Fibroblast of pulmonary artery (primary cell): ENCODE measurements around the gene ELFN1.

Experiments used
- DNase-seq: peaks from one replicate; pipeline ENCODE4 v3.0.0-alpha.2; 2010; ENCODE audit warnings: low read depth
- H3K4me3 ChIP-seq: replicated peaks from 2 replicates; pipeline ENCODE4 v1.5.1; 2011; ENCODE audit warnings: low read depth, mild to moderate bottlenecking, control low read depth, low read length, moderate library complexity
- TF ChIP-seq, protein P1 (sequence below): IDR thresholded peaks from 2 replicates; pipeline ENCODE4 v1.5.1; 2011; ENCODE audit warnings: mild to moderate bottlenecking, control low read depth, low read length, inconsistent platforms; ENCODE audit errors: missing control alignments

The ELFN1 gene

GRCh38 chr7:1637155-1637554, 32.9 kb upstream of the ELFN1 start:
- TF ChIP-seq, protein P1, sequence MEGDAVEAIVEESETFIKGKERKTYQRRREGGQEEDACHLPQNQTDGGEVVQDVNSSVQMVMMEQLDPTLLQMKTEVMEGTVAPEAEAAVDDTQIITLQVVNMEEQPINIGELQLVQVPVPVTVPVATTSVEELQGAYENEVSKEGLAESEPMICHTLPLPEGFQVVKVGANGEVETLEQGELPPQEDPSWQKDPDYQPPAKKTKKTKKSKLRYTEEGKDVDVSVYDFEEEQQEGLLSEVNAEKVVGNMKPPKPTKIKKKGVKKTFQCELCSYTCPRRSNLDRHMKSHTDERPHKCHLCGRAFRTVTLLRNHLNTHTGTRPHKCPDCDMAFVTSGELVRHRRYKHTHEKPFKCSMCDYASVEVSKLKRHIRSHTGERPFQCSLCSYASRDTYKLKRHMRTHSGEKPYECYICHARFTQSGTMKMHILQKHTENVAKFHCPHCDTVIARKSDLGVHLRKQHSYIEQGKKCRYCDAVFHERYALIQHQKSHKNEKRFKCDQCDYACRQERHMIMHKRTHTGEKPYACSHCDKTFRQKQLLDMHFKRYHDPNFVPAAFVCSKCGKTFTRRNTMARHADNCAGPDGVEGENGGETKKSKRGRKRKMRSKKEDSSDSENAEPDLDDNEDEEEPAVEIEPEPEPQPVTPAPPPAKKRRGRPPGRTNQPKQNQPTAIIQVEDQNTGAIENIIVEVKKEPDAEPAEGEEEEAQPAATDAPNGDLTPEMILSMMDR, result no peak
- no peak for DNase-seq
- H3K4me3 ChIP-seq, result no peak overlapping the region

GRCh38 chr7:1638215-1638661, 31.8 kb upstream of the ELFN1 start:
- H3K4me3 ChIP-seq, result no peak overlapping the region
- TF ChIP-seq, protein P1, result no peak
- no peak for DNase-seq

- TF ChIP-seq, protein P1, result no peak
- DNase-seq, result no peak
- no peak overlapping the region for H3K4me3 ChIP-seq
Observed at GRCh38 chr7:1639071-1639470, 31.0 kb upstream of the ELFN1 start.

GRCh38 chr7:1639532-1640175, 30.4 kb upstream of the ELFN1 start:
- TF ChIP-seq, protein P1, result no peak
- no peak overlapping the region for H3K4me3 ChIP-seq
- no peak for DNase-seq

GRCh38 chr7:1640376-1641172, 29.5 kb upstream of the ELFN1 start:
- TF ChIP-seq, protein P1, result no peak
- no peak for DNase-seq
- H3K4me3 ChIP-seq, result no peak overlapping the region

GRCh38 chr7:1641173-1641572, 28.9 kb upstream of the ELFN1 start:
- DNase-seq, result no peak
- TF ChIP-seq, protein P1, result no peak
- H3K4me3 ChIP-seq, result no peak overlapping the region
